ELR (cell line): ENCODE results near the gene SLC39A6.
"Not testable (repeated sequence)": the region's sequence is repeated elsewhere in the genome, so short reads cannot be mapped to it uniquely, and the experiment has no call there.

Source experiments
- DNase-seq: peaks from one replicate; pipeline ENCODE4 v3.0.0-alpha.2; 2015; ENCODE audit warnings: low read depth

SLC39A6 gene

DNA sequence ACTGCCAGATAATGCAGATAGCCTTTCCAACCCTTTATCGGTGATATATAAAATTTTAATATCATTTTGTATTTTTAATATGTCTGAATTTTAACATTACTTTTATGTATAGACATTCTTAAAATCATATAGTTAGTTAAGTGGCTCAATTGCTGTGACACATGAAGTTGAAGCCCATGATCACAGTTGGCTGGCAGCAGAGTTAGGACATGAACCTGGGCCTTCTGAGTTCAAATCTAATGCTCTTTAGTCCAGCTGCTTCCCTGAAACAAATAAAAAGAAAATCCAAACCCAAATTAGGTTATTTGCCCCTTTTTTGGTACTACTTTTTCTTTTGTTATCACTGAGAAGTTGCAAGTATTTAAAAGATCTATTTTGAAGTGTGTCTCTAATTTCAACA, 6.1 kb upstream of the SLC39A6 start:
- DNase-seq, result no peak

DNA sequence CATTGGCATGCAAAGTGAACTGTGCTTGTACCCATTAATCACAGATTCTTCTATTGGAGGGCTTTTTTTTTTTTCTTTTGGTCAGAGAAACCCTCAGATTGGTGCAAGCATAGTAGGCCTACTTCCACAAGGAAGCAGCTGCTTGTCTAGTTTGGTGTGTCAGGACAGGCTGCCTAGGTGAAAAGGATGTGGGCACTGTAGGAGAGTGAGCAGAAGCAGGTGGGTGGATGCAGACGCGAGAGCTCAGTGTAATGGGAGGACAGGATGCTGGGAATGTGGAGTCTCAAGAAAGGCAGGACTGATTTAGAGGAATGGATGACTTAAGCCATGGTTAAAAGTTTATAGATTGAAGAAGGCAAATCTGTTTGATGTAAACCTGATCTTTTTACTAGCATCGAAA, 3.6 kb upstream of the SLC39A6 start:
- DNase-seq, result no peak

DNA sequence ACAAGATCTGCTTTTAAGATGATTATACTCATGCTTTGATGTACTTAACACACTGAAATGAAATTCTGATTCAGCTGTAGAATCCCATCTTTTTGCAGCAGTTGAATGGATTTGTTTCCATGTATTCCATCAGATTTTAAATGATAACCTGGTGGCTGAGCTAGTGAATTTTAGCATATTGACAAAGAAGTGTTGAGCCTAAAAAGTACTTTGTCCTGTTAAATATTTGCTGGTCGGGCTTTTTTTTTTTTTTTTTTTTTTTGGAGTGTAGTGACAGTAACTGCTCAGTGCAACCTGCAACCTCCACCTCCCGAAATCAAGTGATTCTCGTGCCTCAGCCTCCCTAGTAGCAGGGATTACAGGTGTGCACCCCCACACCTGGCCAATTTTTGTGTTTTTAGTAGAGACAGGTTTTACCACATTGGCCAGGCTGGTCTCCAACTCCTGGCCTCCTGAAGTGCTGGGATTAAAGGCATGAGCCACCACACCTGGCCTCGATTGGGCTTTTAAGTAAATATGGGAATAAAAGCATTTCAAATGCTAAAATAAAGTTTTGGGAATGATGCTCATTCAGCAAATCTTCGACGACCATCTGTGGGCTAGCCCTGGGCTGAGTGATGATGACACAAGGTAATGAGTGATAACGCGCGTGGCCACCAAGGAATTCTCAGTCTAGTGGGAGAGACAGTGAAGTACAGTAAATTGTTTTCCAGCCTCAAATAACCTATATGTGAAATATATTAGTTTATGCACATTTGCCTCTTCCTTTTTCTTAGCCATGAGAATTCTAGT, 2.7 kb upstream of the SLC39A6 start:
- DNase-seq, result no peak

DNA sequence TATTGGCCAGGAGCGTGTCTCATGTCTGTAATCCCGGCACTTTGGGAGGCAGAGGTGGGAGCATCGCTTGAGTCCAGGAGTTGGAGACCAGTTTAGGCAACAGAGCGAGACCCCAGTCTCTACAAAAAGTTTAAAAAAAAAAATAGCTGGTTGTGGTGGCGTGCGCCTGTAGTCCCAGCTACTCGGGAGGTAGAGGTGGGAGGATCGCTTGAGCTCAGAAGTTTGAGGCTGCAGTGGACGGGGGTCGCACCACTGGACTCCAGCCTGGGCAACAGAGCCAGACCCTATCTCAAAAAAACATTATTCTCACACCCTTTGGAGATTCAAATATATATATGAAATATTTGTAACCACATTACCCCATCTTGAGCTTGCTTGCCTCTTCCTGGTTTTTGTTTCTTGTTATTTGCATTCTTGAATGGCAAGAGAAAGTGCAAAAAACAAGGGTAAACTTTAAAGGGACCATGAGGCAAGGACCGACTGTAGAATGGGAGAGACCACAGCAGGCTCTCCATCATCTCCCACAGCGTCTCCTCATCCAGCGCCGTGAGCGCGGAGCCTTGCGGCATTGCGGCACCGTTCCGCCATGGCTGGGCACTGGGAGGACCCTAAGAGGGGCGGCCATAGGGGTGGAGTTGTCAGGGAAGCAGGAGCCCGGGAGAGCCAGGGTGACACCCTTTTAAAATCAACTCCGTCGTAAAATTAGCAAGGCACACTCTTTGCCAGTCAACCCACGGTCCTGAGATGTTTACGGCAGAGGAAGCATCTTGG, 1.9 kb upstream of the SLC39A6 start:
- no peak for DNase-seq

DNA sequence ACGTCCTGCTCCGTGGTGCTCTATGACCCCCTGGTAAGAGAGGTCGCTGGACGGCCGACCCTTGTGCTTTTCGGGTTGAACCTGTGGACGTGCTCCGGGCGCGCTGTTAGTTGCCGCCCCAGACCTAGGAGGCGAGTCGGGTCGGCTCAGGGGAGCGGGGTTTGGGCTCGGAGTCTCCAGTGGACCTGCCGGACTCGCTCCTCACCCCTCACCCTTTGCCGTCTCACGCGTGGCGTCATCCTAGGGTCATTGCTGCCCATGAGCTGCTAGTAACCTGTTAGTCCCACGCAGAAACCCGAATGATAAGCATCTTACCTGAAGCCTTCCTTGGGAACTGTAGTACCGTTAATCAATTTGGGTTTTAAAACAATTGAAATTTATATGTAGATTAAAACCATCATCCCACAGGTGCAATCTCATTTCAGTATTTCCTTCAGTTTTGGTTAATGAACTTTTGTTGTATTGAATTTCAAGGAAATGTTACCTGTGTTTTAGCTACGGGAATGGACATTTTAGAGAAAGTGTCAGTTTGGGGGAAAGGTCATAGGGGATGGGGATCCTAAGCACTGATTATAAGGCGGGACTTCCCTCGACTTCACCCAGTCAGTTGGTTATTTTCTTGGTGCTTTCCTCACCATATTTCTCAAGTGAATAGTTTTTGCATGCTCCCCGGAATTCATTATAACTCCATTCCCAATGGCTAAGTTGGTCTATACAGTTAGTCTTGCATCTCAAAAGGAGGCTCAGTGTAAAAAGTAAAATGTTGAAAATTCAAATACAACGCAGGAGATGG, 1.1 kb upstream of the SLC39A6 start:
- peak; percentile 18 for DNase-seq

DNA sequence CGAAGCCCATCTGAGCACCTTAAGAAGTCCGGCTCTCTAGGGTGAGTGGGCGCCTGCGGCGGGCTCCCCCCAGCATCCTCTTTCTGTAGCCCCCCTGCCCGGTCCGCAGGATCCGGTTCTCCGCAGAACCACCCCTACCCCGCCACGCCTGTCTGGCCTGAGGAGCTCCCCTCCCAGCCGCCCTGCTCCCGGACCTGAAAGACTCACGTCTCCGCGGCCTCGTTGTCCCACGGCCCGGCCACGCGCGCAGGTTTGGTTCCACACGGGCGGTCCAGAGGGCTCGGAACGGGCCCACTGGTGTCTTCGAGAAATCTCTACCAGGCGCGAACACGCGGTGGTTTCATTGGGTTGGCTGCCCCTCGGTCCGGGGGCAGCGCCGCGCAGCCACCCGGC, 237 bp downstream of the SLC39A6 start:
- no peak for DNase-seq

DNA sequence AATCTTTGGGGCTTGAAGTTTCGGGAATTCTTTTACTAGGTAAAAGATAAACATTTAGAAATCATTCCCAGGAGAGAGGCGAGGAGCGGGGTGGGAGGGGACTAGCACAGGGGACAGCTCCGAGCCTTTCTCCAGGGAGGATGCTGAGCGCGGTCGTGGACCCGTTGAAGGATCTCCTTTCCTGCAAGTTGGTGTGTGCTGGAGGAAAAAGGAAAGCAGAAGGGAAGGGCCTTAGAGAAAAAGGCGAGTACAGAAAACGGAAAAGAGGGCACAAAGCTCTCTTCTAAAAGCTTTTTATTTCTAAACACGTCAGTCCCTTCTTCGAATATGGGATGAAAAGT, 640 bp downstream of the SLC39A6 start:
- DNase-seq, result peak; percentile 49

DNA sequence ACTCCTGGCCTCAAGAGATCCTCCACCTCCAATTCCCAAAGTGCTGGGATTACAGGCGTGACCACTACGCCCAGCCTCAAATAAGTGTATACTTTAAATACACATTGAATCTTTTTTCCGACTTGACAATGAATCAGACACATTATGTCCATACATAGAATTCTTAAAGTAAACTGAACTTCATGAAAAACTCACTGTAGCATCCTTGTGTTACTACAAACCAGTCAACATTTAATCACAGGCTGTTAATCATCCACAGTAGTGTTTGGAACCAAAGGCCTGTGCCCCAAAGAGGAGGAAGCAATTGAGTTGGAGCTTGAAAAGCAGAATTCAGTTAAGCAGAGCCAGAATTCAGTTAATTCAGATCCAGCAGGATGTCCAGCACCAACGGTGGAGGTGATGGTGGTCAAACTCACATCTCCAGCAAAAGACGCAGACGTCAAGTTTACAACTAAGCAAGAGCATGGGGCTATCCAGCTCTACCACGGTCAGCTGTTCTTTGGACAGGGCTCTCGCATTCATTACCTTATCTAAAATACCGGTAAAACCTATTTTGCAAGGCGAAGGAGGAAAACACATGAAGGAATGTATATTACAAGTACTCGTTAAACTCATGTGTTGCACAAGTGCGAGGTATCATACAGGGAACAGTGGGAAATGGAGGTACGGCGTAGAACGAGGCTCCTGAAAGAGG, 1.2 kb downstream of the SLC39A6 start:
- peak; percentile 30 for DNase-seq

DNA sequence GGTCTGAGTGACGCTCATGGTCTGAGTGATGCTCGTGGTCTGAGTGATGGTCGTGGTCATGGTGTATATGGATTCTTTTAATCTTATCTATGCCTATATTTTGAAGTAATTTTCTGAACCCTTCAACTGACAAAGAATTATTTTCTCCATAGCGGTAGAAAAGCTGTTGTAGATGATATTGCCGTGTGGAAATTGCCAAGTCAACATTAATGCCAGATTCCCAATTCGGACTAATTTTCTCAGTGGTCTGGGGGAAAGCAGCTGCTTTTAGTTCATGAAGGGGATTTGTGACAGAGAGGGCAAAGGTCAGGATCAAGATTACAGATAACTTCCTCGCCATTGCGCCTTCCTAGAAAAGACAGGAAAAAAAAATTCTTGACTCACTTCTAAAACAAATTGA, 2.5 kb downstream of the SLC39A6 start:
- DNase-seq, result no peak

DNA sequence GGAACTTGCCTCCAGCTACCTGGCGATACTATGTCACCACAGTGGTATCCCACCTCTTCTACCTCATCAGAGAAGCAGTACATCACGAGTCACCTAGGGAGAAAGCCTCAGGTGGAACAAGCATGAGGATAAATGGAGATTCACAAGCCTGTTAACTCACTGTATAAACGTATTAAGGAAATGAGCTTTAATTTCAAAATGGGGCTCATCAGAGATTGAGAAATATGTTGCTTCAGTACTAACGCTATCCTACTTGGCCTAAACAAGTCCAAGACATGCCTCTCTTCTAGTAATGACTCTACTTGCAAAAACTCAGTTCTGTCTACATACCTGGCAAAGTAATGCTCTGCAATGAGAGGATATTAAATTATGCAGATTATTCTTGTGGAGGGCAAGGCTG, 4.3 kb downstream of the SLC39A6 start:
- DNase-seq, result no peak

DNA sequence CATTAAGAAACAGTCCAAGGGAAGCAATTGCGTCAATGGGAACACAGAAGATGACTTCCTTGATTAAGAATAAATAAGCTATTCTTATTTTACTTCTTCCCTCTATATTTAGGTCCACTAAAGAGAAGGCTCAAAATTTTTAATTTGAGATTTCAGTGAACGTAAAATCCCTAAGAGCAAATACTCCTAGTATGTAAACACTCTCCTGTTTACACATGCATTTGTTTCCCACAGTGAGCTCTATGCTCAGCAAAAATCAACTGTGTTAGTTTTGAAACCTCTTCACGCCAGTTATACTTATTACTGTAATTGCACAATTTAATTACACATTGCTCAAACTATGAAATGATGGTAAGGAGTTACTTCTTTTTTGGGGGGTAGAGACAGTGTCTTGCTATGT, 8.8 kb downstream of the SLC39A6 start:
- no peak for DNase-seq

DNA sequence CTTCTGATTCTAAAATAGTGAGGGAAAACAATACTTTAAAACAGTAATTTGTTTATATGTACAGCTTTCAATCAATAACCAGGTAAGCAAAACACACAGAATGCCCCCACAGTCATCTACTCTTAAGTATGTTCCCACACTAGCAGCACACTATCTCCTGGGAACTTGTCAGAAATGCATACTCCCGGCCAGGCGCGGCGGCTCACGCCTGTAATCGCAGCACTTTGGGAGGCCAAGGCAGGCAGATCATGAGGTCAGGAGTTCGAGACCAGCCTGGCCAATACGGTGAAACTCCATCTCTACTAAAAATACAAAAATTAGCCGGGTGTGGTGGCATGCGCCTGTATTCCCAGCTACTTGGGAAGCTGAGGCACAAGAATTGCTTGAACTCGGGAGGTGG, 12.4 kb downstream of the SLC39A6 start:
- DNase-seq, result not testable (repeated sequence)

DNA sequence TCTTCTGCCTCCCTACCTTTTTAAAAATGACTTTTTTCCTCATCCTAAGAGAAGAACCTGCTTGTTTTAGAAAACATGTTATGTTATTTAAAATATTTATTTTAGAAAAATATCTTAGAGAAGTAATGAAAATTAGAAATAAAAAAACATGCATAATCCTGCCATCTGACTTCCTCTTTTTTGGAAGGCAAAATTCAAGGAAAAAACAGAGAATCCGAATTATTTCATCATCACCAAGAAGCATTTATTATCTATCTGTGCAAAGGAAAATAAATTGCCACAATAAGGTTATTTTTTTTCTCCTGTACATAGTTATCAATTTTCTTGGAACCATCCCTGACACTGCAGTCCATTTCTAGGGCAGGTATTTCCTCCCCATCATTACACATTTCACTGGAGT, 14.4 kb downstream of the SLC39A6 start:
- DNase-seq, result no peak

DNA sequence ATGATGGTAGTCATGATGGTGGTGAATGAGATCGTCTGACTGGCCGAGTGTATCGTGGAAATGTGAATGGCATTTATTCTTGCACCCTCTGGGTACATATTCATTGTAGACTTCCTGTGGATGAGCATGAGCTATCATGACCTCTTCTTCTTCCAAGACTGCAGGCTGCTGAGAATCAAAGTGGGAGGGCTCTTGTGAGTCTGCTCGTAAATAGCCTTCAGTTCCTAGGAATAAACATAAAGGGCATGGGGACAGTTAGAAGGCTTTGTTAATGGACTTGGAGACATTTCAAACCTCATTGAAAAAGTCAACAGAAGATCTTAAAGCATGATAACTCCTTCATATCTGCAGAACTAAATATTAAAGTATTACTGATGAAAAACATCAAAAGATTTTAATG, 14.9 kb downstream of the SLC39A6 start:
- no peak for DNase-seq

DNA sequence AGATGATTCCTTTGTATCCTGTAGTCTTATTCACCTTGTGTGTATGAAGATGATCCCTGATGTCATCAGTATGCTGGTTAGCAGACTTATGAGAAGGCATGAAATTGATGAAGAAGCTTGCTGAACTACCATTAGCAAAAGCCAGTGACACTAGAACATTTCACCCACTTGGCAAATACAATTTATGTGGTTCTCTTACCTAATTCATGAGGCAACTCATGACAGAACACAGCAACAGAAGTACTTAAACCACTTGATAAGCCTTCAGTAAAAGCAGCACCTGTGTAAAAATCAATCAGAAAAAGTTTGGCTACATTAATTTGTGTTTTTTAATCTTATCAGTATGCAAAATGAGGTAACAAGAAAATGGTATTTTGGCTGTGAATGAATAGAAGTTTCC, 16.8 kb downstream of the SLC39A6 start:
- no peak for DNase-seq

DNA sequence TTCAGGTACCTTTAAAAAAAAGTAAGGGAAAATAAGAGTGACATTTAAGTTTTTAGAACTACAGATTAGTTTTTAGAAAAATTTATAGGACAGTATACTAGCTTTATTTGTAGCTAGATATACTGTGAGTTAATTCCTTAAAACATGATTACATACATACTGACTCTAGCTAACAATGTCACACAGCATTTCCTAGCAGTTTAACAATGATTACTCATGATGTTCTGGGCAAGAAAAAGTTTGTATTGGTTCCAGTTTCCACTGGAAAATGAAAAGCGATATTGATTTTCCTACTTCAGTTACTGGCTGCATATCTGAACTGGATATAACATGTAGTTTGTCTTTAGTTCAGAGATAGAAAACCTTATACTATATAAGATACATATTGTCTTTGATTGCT, 19.4 kb downstream of the SLC39A6 start:
- DNase-seq, result no peak

DNA sequence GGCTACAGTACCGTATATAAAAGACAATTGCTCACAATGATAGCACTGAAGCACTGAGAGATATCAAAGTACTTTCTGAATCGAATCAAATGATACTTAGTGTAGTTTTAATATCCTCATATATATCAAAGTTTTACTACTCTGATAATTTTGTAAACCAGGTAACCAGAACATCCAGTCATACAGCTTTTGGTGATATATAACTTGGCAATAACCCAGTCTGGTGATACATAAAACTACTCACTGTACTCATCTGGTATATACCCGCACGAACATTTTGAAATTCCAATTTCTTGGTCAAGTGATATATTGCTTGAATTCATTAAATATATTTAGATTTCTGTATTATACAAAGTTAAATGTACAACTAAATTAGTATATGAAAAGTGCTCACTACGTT, 20.5 kb downstream of the SLC39A6 start:
- DNase-seq, result no peak

DNA sequence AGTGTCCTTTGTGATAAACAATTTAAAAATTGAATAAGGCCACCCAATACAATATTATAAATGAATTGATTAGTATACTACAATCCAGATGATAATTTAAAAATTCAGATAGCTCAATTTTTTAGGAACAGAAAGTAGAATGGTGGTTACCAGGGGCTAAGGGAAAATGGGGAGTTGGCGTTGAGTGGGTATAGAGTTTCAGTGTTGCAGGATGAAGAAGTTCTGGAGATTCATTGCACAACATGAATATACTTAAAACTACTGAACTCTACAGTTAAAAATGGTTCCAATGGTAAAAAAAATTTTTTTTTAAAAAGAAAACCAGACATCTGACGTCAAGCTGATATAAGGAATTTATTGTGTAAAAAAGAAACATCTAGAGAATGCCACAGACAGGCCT, 20.9 kb downstream of the SLC39A6 start:
- DNase-seq, result no peak

DNA sequence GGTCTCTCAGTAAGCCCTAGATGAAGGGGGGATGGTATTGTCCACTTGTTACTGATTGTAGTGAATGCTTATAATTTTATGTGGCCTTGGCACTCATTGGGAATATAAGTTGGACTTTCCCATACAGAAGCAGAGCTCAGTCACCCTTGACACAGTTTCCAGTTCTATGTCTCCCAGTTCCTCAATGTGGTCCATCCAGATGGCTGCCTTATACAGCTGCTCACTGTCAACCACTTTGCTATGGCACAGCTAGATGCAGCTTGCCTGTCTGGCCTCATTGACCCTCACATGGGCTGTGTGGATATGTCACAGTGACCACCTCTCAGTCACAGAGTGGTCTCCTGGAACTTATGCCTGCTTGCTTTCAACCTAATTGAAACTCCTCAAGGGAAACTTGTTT, 21.7 kb downstream of the SLC39A6 start:
- DNase-seq, result no peak

DNA sequence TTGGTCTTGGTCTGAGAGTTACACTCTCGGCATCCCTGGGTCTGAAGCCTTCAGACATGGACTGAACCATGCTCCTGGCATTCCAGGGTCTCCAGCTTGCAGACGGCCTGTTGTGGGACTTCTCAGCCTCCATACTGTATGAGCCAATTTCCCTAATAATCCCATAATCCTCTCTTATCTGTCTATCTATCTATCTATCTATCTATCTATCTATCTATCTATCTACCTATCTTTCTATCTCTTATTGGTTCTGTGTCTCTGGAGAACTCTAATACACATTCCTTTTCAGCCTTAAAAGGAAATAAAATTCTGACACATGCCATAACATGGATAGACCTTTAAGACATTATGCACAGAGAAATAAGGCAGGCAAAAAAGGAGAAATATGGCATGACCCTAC, 24.4 kb downstream of the SLC39A6 start:
- DNase-seq, result no peak

DNA sequence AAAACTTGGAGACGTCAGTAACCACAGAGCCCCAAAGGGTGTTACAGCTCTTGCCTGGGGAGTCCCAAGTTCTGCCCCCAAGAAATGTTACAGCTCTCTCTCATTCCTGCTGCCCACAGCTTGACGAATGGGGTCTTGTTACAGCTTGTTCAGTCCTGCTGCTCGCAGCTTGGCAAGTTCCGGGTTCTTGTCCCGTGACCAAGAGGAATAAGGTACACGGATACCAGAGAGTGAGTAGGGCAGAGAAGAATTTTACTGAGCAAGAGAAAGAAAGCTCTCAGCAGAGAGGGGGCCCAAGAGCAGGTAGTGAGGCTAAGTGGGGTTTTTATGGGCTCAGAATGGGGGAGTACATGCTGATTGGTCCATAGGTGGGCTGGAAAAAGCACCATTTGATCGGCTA, 27.2 kb downstream of the SLC39A6 start:
- DNase-seq, result no peak

DNA sequence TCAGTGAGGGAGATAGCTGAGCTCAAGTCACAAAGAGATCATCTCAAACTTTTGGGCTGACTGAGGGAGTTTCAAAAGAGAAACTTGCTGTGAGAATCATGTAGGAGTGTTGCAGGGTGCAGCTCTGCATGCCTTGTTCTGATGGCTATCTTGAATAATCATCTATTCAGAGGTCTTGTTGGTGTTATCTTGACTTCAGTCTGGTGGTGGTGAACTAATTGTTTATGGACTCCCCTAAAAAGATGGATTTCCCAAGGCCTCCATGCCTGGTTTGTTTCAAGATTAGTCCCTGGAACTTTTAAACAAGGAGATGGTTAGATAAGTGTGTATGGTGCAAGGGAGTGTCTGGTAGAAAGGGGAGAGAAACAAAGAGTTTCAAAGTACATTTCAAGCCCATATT, 29.8 kb downstream of the SLC39A6 start:
- DNase-seq, result no peak
